ENCODE measurements around the gene ATP6AP1. TPM values are rescaled to one million over a fixed set of nuclear protein-coding genes. Genes with fewer than 3 reads are reported as not detected.

Gene ATP6AP1
- total RNA-seq, 2 experiments from 2014 or later = 38.5 to 39.6 TPM

GRCh38 chrX:154478728-154479622, 50.5 kb downstream of the ATP6AP1 start, which contains the start of gene LAGE3:
LAGE3 (minus strand) TSS chrX:154479281; CDS start chrX:154478915, 366 bp downstream.
- POLR2A ChIA-PET = interaction anchor here (1.0 kb wide), 1 partner anchor 50 kb away, joined by 4 read pairs; no protein-coding TSS in a partner anchor
- CTCF ChIA-PET = no interaction called here

GRCh38 chrX:154481195-154481594, 52.7 kb downstream of the ATP6AP1 start:
- ChIA-PET CTCF (interaction anchor here (1.1 kb wide), 1 partner anchor 54 kb away, joined by 3 read pairs; no protein-coding TSS in a partner anchor), POLR2A (no interaction called here)

GRCh38 chrX:154481911-154482601, 53.6 kb downstream of the ATP6AP1 start:
- POLR2A ChIA-PET = no interaction called here
- CTCF ChIA-PET = no interaction called here

- CTCF ChIA-PET = no interaction called here
- POLR2A ChIA-PET = no interaction called here
These were observed 54.3 kb downstream of the ATP6AP1 start for GRCh38 chrX:154482786-154483185.

GRCh38 chrX:154483325-154483724, 54.8 kb downstream of the ATP6AP1 start:
- ChIA-PET POLR2A (no interaction called here), CTCF (no interaction called here)

- POLR2A ChIA-PET = interaction anchor here (0.5 kb wide), 1 partner anchor 17 kb away, joined by 4 read pairs; no protein-coding TSS in a partner anchor
- CTCF ChIA-PET = no interaction called here
These were observed 56.0 kb downstream of the ATP6AP1 start for GRCh38 chrX:154484255-154485149.

GRCh38 chrX:154485150-154486051, 56.9 kb downstream of the ATP6AP1 start:
- ChIA-PET CTCF (no interaction called here), POLR2A (interaction anchor here (0.5 kb wide), 1 partner anchor 16 kb away, joined by 4 read pairs; no protein-coding TSS in a partner anchor)

- CTCF ChIA-PET = no interaction called here
These were observed 57.5 kb downstream of the ATP6AP1 start for GRCh38 chrX:154486052-154486395.

More at GRCh38 chrX:154486052-154486395, 57.5 kb downstream of the ATP6AP1 start:
- POLR2A ChIA-PET = interaction anchor here (0.5 kb wide), 1 partner anchor 392 kb away, joined by 13 read pairs; no protein-coding TSS in a partner anchor

Other genes with a start within 250 kb of the ATP6AP1 start
- not detected for gene OPN1MW, start 246.1 kb upstream of the ATP6AP1 start, total RNA-seq
- not detected for gene OPN1MW2, start 208.9 kb upstream of the ATP6AP1 start, total RNA-seq
- not detected for gene OPN1MW3, start 171.1 kb upstream of the ATP6AP1 start, total RNA-seq
- not detected for gene TEX28, start 133.6 kb upstream of the ATP6AP1 start, total RNA-seq
- gene TKTL1, start 132.9 kb upstream of the ATP6AP1 start, total RNA-seq = under 1 TPM in 1 of 2 experiments, not detected in 1; 0.19 TPM
- 1,000 to 10,000 TPM; 1,044 to 1,051 TPM for gene FLNA, start 54.0 kb upstream of the ATP6AP1 start, total RNA-seq
- 100 to 1,000 TPM; 108 to 109 TPM for gene EMD, start 49.4 kb upstream of the ATP6AP1 start, total RNA-seq
- gene RPL10, start 30.3 kb upstream of the ATP6AP1 start, total RNA-seq = 1,000 to 10,000 TPM; 2,936 to 3,024 TPM
- gene DNASE1L1, start 19.4 kb upstream of the ATP6AP1 start, total RNA-seq = 10 to 100 TPM; 10.8 to 11.8 TPM
- 10 to 100 TPM; 48.4 to 49.9 TPM for gene TAFAZZIN, start 17.1 kb upstream of the ATP6AP1 start, total RNA-seq
- gene GDI1, start 8.5 kb downstream of the ATP6AP1 start, total RNA-seq = 10 to 100 TPM; 87.0 to 97.3 TPM
- gene FAM50A, start 15.5 kb downstream of the ATP6AP1 start, total RNA-seq = 10 to 100 TPM; 73.2 to 78.2 TPM
- gene PLXNA3, start 29.6 kb downstream of the ATP6AP1 start, total RNA-seq = 10 to 100 TPM; 32.8 to 38.4 TPM
- 10 to 100 TPM; 64.7 to 64.9 TPM for gene LAGE3, start 50.6 kb downstream of the ATP6AP1 start, total RNA-seq
- 10 to 100 TPM; 66.4 to 68.6 TPM for gene UBL4A, start 57.9 kb downstream of the ATP6AP1 start, total RNA-seq
- gene SLC10A3, start 62.0 kb downstream of the ATP6AP1 start, total RNA-seq = 10 to 100 TPM; 34.3 to 37.2 TPM
- gene FAM3A, start 87.6 kb downstream of the ATP6AP1 start, total RNA-seq = 10 to 100 TPM; 30.5 to 32.5 TPM
- gene G6PD, start 118.2 kb downstream of the ATP6AP1 start, total RNA-seq = 100 to 1,000 TPM; 110 to 121 TPM
- gene IKBKG, start 118.9 kb downstream of the ATP6AP1 start, total RNA-seq = 10 to 100 TPM; 32.1 to 33.5 TPM
- not detected for gene CTAG1A, start 156.5 kb downstream of the ATP6AP1 start, total RNA-seq
- gene CTAG1B, start 190.6 kb downstream of the ATP6AP1 start, total RNA-seq = not detected
- 10 to 100 TPM; 46.5 to 48.2 TPM for gene CTAG2, start 224.9 kb downstream of the ATP6AP1 start, total RNA-seq